Dermis blood vessel endothelial cell (primary cell): ENCODE data around the gene DNER. TPM values are rescaled to one million over a fixed set of nuclear protein-coding genes. Genes with fewer than 3 reads are reported as not detected.
"Not testable (repeated sequence)": the region's sequence is repeated elsewhere in the genome, so short reads cannot be mapped to it uniquely, and the experiment has no call there.

Experiments used
- DNase-seq: peaks from one replicate; pipeline ENCODE4 v3.0.0; 2010
- total RNA-seq: library from RNA; depleted of rRNA; stranded (reverse); fragments of >200 nt; gene quantifications from 2 replicates; pipeline ENCODE4 v1.2.3, GENCODE V29; 2014

Gene DNER
- total RNA-seq, 1 donor from 2014 or later: not detected

GRCh38 chr2:229714736-229715541, 584 bp upstream of the DNER start:
- peak; percentile 74 for DNase-seq

- DNase-seq: peak; percentile 25
These were observed 830 bp downstream of the DNER start for GRCh38 chr2:229713371-229714079.

GRCh38 chr2:229712136-229712535, 2.2 kb downstream of the DNER start:
- peak; percentile 15 for DNase-seq

GRCh38 chr2:229708335-229708734, 6.0 kb downstream of the DNER start:
- no peak for DNase-seq

- no peak for DNase-seq
These were observed 10.3 kb downstream of the DNER start for GRCh38 chr2:229703909-229704630.

GRCh38 chr2:229701716-229702115, 12.6 kb downstream of the DNER start:
- DNase-seq: no peak

GRCh38 chr2:229701062-229701461, 13.3 kb downstream of the DNER start:
- no peak for DNase-seq

GRCh38 chr2:229695961-229696360, 18.4 kb downstream of the DNER start:
- no peak for DNase-seq

- not testable (repeated sequence) for DNase-seq
These were observed 20.5 kb downstream of the DNER start for GRCh38 chr2:229693845-229694244.

GRCh38 chr2:229691631-229692030, 22.7 kb downstream of the DNER start:
- no peak for DNase-seq

GRCh38 chr2:229689307-229689839, 25.0 kb downstream of the DNER start:
- no peak for DNase-seq

GRCh38 chr2:229688141-229688540, 26.2 kb downstream of the DNER start:
- no peak for DNase-seq

- DNase-seq: no peak
These were observed 28.0 kb downstream of the DNER start for GRCh38 chr2:229686122-229686919.

GRCh38 chr2:229684942-229685562, 29.3 kb downstream of the DNER start:
- no peak for DNase-seq

GRCh38 chr2:229679393-229680125, 34.8 kb downstream of the DNER start:
- DNase-seq: no peak

GRCh38 chr2:229675569-229675968, 38.8 kb downstream of the DNER start:
- DNase-seq: no peak

- DNase-seq: no peak
These were observed 39.4 kb downstream of the DNER start for GRCh38 chr2:229674830-229675530.

- no peak for DNase-seq
These were observed 40.7 kb downstream of the DNER start for GRCh38 chr2:229673676-229674075.

GRCh38 chr2:229672021-229672420, 42.3 kb downstream of the DNER start:
- DNase-seq: no peak

- no peak for DNase-seq
These were observed 44.5 kb downstream of the DNER start for GRCh38 chr2:229669841-229670240.
